ENCODE measurements around the gene GRM6.

The GRM6 gene

DNA sequence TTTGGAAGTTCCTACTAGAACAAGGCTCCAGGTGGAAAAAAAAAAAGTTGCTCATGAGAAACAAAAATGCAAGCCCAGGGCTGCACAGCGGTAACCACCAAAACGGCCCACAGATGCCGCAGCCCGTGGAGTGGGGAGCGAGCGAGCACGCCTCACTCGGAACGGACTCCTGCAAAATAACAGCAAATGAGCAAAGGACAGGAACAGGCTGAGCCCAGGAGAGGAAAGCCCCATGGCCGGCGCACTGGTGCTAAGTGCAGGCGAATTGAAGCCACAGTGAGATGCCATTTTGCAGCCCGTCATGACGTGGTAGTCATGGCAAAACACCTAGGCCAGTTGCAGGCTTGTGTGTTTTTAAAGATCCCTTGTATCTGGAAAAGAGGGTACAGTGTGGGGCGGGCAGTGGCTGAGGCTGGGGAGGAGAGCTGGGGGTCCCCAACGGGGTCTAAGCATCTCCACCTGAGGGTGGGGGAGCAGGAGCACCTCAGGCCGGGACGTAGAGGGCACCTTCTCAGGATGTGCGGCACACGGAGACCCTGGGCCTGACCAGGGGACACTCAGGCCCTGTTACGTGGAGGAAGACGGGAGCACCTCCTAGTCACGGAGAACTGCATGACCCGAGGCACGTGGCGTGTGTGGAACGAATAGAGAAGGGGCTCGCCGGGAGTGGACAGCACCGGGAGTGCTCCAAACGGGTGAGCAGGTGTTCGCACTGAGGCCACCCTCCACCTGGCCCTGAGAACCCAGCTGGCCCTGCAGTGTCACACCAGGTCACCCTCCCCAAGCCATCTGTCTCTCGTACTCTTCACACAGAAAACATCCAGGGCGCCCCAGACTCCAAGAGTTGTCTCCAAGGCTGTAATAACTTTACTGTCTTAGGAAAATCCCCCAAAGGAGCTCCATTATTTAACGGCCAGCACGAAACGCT, 10.7 kb downstream of the GRM6 start:
- no peak for DNase-seq (ENCODE audit: low spot score)

DNA sequence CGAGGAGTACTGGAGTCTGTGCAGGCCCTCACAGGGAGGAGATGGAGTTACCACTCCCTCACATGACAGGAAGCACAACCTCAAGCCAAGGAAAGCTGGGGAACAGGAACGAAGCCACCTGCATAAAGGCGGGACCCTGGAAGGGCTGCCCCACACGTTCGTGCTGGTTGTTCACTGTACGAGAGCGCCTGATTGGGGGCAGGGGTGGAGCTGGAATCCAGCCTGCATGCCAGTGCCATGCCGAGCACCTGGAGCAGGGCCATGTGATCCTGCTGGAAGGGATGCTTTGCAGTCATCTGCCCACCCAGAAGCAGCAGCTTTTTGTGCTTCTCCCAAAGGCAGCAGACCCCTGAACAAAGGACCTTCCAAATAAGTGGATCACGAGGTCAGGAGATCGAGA, 11.4 kb downstream of the GRM6 start:
- DNase-seq (ENCODE audit: low spot score) = no peak

DNA sequence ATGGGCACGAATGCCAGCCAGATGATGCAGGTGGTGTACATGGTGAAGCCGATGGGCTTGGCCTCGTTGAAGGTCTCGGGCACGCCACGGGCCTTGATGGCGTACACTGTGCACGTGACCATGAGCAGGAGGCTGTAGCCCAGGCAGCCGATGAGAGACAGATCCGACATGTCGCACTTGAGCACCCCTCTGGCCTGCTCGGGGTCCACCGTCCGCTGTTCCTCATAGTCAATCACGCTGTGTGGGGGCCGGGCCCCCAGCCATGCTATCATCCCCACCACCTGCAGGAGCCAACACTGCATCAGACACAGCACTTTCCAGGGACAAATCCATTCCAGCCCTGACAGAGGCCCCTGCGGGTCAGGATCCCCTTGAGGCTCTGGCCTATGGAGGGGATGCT, 12.2 kb downstream of the GRM6 start:
- DNase-seq (ENCODE audit: low spot score) = no peak

DNA sequence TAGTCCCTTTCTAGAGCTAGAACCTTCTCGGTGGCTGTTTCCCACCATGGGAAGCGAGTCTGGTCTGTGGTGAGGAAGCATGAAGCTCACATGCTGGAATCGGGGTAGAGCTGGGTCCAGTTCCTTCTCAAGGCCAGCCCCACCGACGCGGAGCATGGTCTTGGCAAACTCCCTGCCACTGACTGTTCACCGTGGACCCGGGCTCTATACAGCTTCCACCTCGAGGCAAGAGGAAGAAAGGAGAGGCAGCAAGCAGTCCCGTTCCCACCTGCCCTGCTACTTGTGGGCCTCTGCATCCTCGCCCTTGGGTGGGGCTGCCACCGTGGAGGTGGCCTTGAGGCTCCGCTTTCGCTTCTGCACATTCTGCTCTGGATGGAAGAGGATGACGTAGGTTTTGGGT, 13.7 kb downstream of the GRM6 start:
- DNase-seq (ENCODE audit: low spot score) = no peak

DNA sequence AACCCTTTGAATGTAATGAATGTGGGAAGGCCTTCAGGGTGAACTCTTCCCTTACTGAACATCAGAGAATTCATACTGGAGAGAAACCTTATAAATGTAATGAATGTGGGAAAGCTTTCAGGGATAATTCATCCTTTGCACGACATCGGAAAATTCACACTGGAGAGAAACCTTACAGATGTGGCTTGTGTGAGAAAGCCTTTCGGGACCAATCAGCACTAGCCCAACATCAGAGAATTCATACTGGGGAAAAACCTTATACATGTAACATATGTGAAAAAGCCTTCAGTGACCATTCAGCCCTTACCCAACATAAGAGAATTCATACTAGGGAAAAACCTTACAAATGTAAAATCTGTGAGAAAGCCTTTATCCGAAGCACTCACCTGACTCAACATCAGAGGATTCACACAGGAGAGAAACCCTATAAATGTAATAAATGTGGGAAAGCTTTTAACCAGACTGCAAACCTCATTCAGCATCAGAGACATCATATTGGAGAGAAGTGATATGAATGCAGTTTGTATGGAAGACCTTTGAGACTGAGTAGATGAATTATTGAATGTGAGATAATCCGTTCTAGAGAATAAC, 29.6 kb downstream of the GRM6 start:
- no peak for DNase-seq (ENCODE audit: low spot score)

DNA sequence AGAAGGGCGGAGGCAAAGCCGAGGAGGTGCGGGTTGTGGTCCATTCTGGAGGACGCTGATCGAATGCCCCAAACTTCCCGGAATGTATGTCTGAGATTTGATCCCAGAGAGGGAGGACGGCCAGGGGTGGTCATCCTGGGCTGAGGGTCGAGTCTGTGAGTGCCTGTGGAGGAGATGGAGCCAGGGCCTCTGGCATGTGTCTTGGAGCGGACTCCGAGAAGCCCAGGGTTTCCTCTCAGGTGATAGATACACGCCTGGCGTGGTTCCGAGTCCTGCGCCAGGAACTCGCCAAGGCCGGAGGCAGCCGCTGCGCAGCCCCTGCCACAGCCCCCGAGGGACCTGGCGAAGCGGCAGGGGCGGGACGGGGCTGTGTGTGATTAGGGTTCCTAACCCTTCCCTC, 53.8 kb downstream of the GRM6 start:
- DNase-seq (ENCODE audit: low spot score) = no peak

DNA sequence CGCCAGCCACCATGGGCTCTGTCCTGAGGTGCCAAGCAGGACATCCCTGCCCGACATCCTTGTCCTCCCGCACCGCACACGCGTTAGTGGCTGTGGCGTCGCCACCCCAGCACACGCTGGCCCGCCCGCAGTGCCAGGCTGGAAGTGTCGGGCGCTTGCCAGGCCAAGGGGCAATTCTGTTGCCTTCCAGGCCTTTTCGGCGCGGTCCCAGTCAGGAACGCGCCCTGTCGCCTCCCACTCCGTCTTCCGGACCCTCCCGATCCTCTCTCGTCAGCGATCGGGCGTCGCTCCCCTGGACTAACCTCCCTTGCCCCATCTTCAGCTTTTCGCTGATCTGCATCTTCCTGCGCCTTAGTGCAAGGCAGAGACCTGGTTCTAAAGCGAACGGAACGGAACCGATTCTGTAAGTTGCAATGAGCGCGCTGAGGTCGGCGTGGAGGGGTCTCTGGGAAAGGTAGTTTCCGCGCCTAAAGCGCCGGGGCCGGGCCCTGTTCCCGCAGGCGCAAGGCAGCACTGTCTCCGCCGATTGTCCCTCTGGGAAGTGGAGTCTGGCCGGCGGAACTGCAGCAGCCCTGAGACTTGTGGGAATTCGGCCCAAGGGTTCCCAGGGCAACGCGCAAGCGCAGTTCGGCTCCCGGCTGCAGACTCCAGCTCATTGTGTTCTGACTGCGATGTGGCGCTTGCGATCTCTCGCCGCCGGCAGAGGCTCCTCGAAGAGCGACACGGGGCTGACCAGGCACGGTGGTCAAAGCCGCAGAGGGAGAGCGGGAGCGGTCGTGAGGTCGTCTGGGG, 54.4 kb downstream of the GRM6 start, which contains the start of gene ZNF454:
ZNF454 (plus strand) TSS at position 630 of the 792 bp plus-strand sequence. CDS start 1,594 bp downstream, outside the sequence.
- DNase-seq (ENCODE audit: low spot score) = peak; percentile 95

DNA sequence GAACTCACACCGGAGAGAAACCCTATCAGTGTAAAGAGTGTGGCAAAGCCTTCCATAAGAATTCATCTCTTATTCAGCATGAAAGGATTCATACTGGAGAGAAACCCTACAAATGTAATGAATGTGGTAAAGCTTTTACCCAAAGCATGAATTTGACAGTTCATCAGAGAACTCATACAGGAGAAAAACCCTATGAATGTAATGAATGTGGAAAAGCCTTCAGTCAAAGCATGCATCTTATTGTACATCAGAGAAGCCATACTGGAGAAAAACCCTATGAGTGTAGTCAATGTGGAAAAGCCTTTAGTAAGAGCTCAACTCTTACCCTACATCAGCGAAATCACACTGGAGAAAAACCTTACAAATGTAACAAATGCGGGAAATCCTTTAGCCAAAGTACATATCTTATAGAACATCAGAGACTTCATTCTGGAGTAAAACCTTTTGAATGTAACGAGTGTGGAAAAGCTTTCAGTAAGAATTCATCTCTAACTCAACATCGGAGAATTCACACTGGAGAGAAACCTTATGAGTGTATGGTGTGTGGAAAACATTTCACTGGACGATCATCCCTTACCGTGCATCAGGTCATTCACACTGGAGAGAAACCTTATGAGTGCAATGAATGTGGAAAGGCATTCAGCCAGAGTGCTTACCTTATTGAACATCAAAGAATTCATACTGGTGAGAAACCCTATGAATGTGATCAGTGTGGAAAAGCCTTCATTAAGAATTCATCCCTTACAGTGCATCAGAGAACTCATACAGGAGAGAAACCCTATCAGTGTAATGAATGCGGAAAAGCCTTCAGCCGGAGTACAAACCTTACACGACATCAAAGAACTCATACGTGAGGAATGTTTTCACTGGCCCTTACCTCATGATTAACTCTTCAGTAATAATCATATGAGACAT, 63.0 kb downstream of the GRM6 start:
- no peak for DNase-seq (ENCODE audit: low spot score)

Measured in SK-N-DZ (cell line).